ENCODE results near the gene FOXD3.

FOXD3 gene

GRCh38 chr1:63359561-63359960, 37.2 kb downstream of the FOXD3 start:
- Histone ChIP-seq H3K27ac (ENCODE audit: insufficient read depth, low read length, poor library complexity, severe bottlenecking) (no peak overlapping the region), H3K27me3 (replicated peaks; ENCODE audit: control insufficient read depth, insufficient read depth, low read length, poor library complexity, severe bottlenecking) (no peaks in the 10 kb centered on the region), H3K4me3 (ENCODE audit: insufficient read depth, low read depth, low read length, poor library complexity, severe bottlenecking) (no peak overlapping the region), H3K36me3 (ENCODE audit: control insufficient read depth, insufficient read depth, low read length) (no peaks in the 10 kb centered on the region), H3K4me1 (ENCODE audit: control insufficient read depth, insufficient read depth, low read length, poor library complexity, severe bottlenecking) (no peaks in the 10 kb centered on the region), H3K9me3 (ENCODE audit: control insufficient read depth, low read length) (no peaks in the 10 kb centered on the region)
- no peak for DNase-seq

GRCh38 chr1:63362073-63362472, 39.7 kb downstream of the FOXD3 start:
- Histone ChIP-seq H3K27me3 (replicated peaks; ENCODE audit: control insufficient read depth, insufficient read depth, low read length, poor library complexity, severe bottlenecking) (no peaks in the 10 kb centered on the region), H3K4me3 (ENCODE audit: insufficient read depth, low read depth, low read length, poor library complexity, severe bottlenecking) (no peak overlapping the region), H3K9me3 (ENCODE audit: control insufficient read depth, low read length) (no peaks in the 10 kb centered on the region), H3K36me3 (ENCODE audit: control insufficient read depth, insufficient read depth, low read length) (no peaks in the 10 kb centered on the region), H3K27ac (ENCODE audit: insufficient read depth, low read length, poor library complexity, severe bottlenecking) (no peak overlapping the region), H3K4me1 (ENCODE audit: control insufficient read depth, insufficient read depth, low read length, poor library complexity, severe bottlenecking) (peaks cover 4% of the 10 kb centered on the region)
- no peak for DNase-seq

- H3K27ac ChIP-seq (ENCODE audit: insufficient read depth, low read length, poor library complexity, severe bottlenecking) = no peak overlapping the region
- H3K4me1 ChIP-seq (ENCODE audit: control insufficient read depth, insufficient read depth, low read length, poor library complexity, severe bottlenecking) = peaks cover 4% of the 10 kb centered on the region
- H3K36me3 ChIP-seq (ENCODE audit: control insufficient read depth, insufficient read depth, low read length) = no peaks in the 10 kb centered on the region
- no peaks in the 10 kb centered on the region for H3K9me3 ChIP-seq (ENCODE audit: control insufficient read depth, low read length)
- H3K27me3 ChIP-seq (replicated peaks; ENCODE audit: control insufficient read depth, insufficient read depth, low read length, poor library complexity, severe bottlenecking) = no peaks in the 10 kb centered on the region
- DNase-seq = no peak
- no peak overlapping the region for H3K4me3 ChIP-seq (ENCODE audit: insufficient read depth, low read depth, low read length, poor library complexity, severe bottlenecking)
Observed at GRCh38 chr1:63362578-63362977, 40.2 kb downstream of the FOXD3 start.

GRCh38 chr1:63363014-63363413, 40.6 kb downstream of the FOXD3 start:
- Histone ChIP-seq H3K27me3 (replicated peaks; ENCODE audit: control insufficient read depth, insufficient read depth, low read length, poor library complexity, severe bottlenecking) (no peaks in the 10 kb centered on the region), H3K4me1 (ENCODE audit: control insufficient read depth, insufficient read depth, low read length, poor library complexity, severe bottlenecking) (peaks cover 4% of the 10 kb centered on the region)
- no peak for DNase-seq

GRCh38 chr1:63366908-63367214, 44.5 kb downstream of the FOXD3 start:
- peaks cover 4% of the 10 kb centered on the region for H3K4me1 ChIP-seq (ENCODE audit: control insufficient read depth, insufficient read depth, low read length, poor library complexity, severe bottlenecking)
- peak overlapping the region; percentile 74 for H3K4me3 ChIP-seq (ENCODE audit: insufficient read depth, low read depth, low read length, poor library complexity, severe bottlenecking)
- no peaks in the 10 kb centered on the region for H3K9me3 ChIP-seq (ENCODE audit: control insufficient read depth, low read length)
- H3K27ac ChIP-seq (ENCODE audit: insufficient read depth, low read length, poor library complexity, severe bottlenecking) = peak overlapping the region; percentile 45
- H3K27me3 ChIP-seq (replicated peaks; ENCODE audit: control insufficient read depth, insufficient read depth, low read length, poor library complexity, severe bottlenecking) = no peaks in the 10 kb centered on the region
- no peak for DNase-seq
- peaks cover 3% of the 10 kb centered on the region for H3K36me3 ChIP-seq (ENCODE audit: control insufficient read depth, insufficient read depth, low read length)

More at GRCh38 chr1:63363014-63363413, 40.6 kb downstream of the FOXD3 start:
- Histone ChIP-seq H3K36me3 (ENCODE audit: control insufficient read depth, insufficient read depth, low read length) (no peaks in the 10 kb centered on the region), H3K4me3 (ENCODE audit: insufficient read depth, low read depth, low read length, poor library complexity, severe bottlenecking) (no peak overlapping the region), H3K9me3 (ENCODE audit: control insufficient read depth, low read length) (no peaks in the 10 kb centered on the region), H3K27ac (ENCODE audit: insufficient read depth, low read length, poor library complexity, severe bottlenecking) (no peak overlapping the region)

GRCh38 chr1:63367215-63368103, 45.1 kb downstream of the FOXD3 start, which contains the start of gene ALG6:
Gene ALG6, plus strand, starts transcription at chr1:63367627. Its CDS starts 3,351 bp downstream, at chr1:63370978.
- Histone ChIP-seq H3K27ac (ENCODE audit: insufficient read depth, low read length, poor library complexity, severe bottlenecking) (peak within 1 kb of the TSS; percentile 45), H3K27me3 (replicated peaks; ENCODE audit: control insufficient read depth, insufficient read depth, low read length, poor library complexity, severe bottlenecking) (no peaks in the 10 kb centered on the region), H3K9me3 (ENCODE audit: control insufficient read depth, low read length) (no peaks in the 10 kb centered on the region), H3K4me1 (ENCODE audit: control insufficient read depth, insufficient read depth, low read length, poor library complexity, severe bottlenecking) (peaks cover 4% of the 10 kb centered on the region), H3K4me3 (ENCODE audit: insufficient read depth, low read depth, low read length, poor library complexity, severe bottlenecking) (peak within 1 kb of the TSS; percentile 74), H3K36me3 (ENCODE audit: control insufficient read depth, insufficient read depth, low read length) (peaks cover 4% of the 10 kb centered on the region)
- DNase-seq = peak; percentile 75 to 84 (median 78)

- Histone ChIP-seq H3K36me3 (ENCODE audit: control insufficient read depth, insufficient read depth, low read length) (peaks cover 4% of the 10 kb centered on the region), H3K9me3 (ENCODE audit: control insufficient read depth, low read length) (no peaks in the 10 kb centered on the region), H3K4me1 (ENCODE audit: control insufficient read depth, insufficient read depth, low read length, poor library complexity, severe bottlenecking) (peaks cover 4% of the 10 kb centered on the region), H3K27ac (ENCODE audit: insufficient read depth, low read length, poor library complexity, severe bottlenecking) (no peak overlapping the region), H3K4me3 (ENCODE audit: insufficient read depth, low read depth, low read length, poor library complexity, severe bottlenecking) (peak overlapping the region; percentile 74), H3K27me3 (replicated peaks; ENCODE audit: control insufficient read depth, insufficient read depth, low read length, poor library complexity, severe bottlenecking) (no peaks in the 10 kb centered on the region)
- DNase-seq = no peak
Observed at GRCh38 chr1:63368131-63368530, 45.8 kb downstream of the FOXD3 start.
